GM18511 (cell line): ENCODE data around the gene SPO11.

Source experiments
- ATAC-seq: cut with Tn5 transposase; IDR thresholded peaks from one replicate; pipeline ENCODE4 v1.9.1; 2021; ENCODE audit warnings: mild to moderate bottlenecking, moderate library complexity; ENCODE audit not compliant: unreplicated experiment

SPO11 gene

GRCh38 chr20:57372581-57373350, 43.2 kb downstream of the SPO11 start:
- ATAC-seq = no peak

GRCh38 chr20:57374343-57374930, 44.8 kb downstream of the SPO11 start:
- ATAC-seq = no peak

GRCh38 chr20:57374931-57375651, 45.5 kb downstream of the SPO11 start:
- ATAC-seq = no peak

GRCh38 chr20:57375652-57376230, 46.1 kb downstream of the SPO11 start:
- ATAC-seq = no peak

- no peak for ATAC-seq
Observed at GRCh38 chr20:57377350-57377749, 47.7 kb downstream of the SPO11 start.

- ATAC-seq = no peak
Observed at GRCh38 chr20:57378107-57378506, 48.5 kb downstream of the SPO11 start.

- no peak for ATAC-seq
Observed at GRCh38 chr20:57378646-57379262, 49.2 kb downstream of the SPO11 start.

- ATAC-seq = no peak
Observed at GRCh38 chr20:57379263-57379647, 49.7 kb downstream of the SPO11 start.

GRCh38 chr20:57380081-57380750, 50.6 kb downstream of the SPO11 start:
- no peak for ATAC-seq

GRCh38 chr20:57381596-57382503, 52.2 kb downstream of the SPO11 start:
- ATAC-seq = no peak

- ATAC-seq = no peak
Observed at GRCh38 chr20:57382516-57382915, 52.9 kb downstream of the SPO11 start.

- no peak for ATAC-seq
Observed at GRCh38 chr20:57383447-57384347, 54.1 kb downstream of the SPO11 start.

- no peak for ATAC-seq
Observed at GRCh38 chr20:57384486-57384885, 54.9 kb downstream of the SPO11 start.

GRCh38 chr20:57384953-57385761, 55.6 kb downstream of the SPO11 start:
- ATAC-seq = no peak

GRCh38 chr20:57385940-57386339, 56.3 kb downstream of the SPO11 start:
- no peak for ATAC-seq

- ATAC-seq = no peak
Observed at GRCh38 chr20:57386762-57387161, 57.2 kb downstream of the SPO11 start.

- ATAC-seq = no peak
Observed at GRCh38 chr20:57387463-57387862, 57.9 kb downstream of the SPO11 start.

- ATAC-seq = no peak
Observed at GRCh38 chr20:57387945-57388371, 58.4 kb downstream of the SPO11 start.
